Stimulated activated CD4-positive, alpha-beta T cell treated with anti-CD3 and anti-CD28 coated beads, Interleukin-12 subunit alpha, Interleukin-12 subunit beta, amount 100 ng/mL, for 48 hours (primary cell): ENCODE data around the gene LMBRD1.
"Not testable (repeated sequence)": the region's sequence is repeated elsewhere in the genome, so short reads cannot be mapped to it uniquely, and the experiment has no call there.

Experiments used
- DNase-seq, 3 donors: peaks; one replicate each; pipeline ENCODE4 v3.0.0-alpha.2; 2020; ENCODE audit warnings: low read depth in 2 of 3, low spot score in 1 of 3

Gene LMBRD1

GRCh38 chr6:69798796-69799195 is 2.0 kb upstream of the LMBRD1 start:
- DNase-seq = not testable (repeated sequence)

DNA sequence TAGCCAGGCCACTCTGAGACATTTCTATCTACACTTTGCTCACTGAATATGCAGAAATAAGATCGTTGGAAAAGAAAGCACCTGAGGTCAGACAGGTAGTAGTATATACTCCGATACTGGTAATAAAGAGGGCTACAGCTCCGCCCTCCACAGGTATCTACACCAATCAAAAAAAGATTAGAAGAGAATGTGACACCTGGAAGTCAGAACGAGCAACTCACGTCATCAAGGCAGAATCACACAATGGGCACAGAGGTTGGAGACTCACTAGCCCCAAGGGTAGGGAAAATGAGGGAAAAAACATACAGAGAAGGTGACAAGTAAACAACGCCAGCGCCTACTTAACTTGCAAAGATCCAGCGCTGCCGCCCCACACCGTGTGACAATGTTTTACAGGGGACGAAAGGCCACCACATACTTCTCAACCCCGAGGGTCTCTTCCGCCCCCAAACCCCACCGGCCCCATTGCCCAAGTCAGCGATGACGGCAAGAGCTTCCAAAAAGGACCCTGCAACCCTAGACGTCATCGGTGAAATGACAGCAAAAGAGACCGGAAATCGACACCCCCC is 653 bp downstream of the LMBRD1 start:
- no peak for DNase-seq

DNA sequence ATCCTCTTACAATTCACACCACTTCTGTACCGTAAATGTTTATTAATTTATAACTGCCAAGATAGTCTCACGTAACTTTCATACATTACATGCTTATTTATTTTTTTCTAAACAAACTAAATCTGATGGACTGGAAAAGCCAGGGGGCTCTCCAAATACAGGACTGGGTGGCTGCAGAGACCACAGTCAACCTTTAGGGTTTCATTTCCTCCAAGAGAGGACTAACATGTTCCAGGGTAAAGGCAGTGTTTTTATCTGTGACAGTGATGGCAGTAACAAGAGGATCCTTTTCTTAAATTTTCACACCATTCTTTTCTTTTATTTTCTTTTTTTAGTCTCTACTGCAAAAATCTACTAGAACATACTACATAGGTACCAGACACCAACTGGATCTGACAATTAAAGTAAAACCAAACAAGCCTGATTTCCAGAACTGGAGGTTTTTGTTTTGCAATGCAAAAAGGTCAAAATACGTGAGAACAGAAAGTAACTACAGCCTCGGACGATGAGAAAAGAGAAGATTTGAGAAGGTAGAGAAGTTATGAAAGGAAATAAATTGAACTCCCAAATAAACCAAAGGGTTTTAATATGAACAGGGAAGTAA is 1.2 kb downstream of the LMBRD1 start:
- no peak for DNase-seq

- DNase-seq = no peak
Observed at GRCh38 chr6:69792292-69792691, 4.5 kb downstream of the LMBRD1 start.

GRCh38 chr6:69791065-69791471 is 5.7 kb downstream of the LMBRD1 start:
- no peak for DNase-seq

GRCh38 chr6:69790629-69791028 is 6.2 kb downstream of the LMBRD1 start:
- no peak for DNase-seq

- no peak for DNase-seq
Observed at GRCh38 chr6:69789578-69789977, 7.2 kb downstream of the LMBRD1 start.

GRCh38 chr6:69787436-69787835 is 9.4 kb downstream of the LMBRD1 start:
- DNase-seq = not testable (repeated sequence)

DNA sequence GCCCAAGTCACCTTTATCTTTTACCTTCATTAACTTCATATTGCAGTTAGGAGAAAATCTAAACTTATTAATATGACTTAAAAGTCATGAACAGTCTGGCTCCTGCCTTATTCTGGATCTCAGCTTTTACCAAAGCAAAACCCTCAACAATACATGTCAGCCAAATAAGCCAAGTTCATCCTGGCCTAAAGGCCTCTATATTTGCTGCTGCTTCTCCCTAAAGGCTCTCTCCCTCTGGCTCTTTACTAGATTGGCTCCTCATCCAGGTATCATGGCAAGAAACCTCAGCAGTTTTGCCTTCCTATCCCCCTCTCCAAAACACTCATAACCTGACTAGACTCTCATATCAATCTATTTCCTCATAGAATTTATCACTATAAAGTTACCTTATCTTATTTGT is 11.1 kb downstream of the LMBRD1 start:
- DNase-seq = no peak

DNA sequence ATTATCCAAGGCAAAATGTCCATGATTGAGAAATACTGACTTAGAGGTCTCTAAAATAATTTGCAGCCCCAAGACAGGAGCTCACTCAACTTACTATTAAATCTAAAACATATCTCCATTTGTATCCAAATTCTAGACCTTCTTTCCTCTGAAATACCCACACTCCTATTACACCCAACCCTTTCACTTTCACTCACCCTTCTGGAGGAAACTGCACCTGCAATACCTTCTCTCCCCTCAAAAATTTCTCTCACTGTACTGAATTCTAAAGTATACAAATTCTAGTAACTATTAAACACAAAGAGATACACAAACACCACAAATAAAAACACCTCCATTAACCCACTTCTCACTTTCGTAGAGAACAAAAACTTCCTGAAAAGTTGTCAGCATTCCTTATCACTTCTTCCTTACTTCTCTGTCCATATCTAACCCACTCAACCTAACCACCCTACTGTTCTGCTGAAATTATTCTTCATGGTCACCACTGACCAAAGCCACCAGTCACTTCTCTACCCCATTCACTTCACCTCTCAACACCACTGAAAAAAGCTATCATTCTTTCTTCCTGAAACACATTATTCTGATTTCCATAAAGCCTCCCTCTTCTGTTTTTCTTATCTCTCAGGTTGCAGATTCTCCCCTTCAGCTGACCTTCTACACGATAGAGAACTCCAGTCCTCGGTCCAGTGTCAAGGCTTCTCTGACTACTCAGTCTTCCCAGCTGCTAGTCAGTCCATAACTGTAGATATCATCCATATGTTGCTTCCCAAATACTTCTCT is 12.0 kb downstream of the LMBRD1 start:
- no peak for DNase-seq

GRCh38 chr6:69783108-69783507 is 13.7 kb downstream of the LMBRD1 start:
- no peak for DNase-seq

DNA sequence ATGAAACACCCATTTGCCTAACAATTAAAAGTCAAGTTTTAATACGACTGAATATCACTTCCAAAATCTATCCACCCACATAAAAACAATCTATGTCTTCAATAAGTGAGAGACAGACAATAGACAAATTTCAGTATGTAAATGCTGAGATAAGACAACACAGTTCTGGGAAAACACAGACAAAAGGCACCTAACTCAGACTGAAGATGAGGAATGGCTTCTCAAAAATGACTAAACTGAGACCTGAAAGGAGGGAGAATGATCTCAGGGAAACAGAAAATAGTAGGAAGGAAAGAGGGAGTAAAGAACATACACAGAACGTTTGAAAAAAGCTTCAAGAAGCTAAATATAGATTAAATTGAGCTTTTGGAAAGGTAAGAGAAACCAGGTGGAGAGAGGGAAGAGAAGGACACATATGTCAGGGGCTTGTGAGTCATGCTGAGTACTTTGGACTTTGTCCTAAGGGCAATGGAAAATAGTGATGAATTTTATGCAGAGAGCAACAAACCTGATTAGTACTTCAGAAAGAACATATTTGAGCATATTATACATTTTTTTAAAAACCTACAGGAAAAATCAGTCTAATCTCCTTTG is 16.1 kb downstream of the LMBRD1 start:
- DNase-seq = no peak

GRCh38 chr6:69775941-69776340 is 20.9 kb downstream of the LMBRD1 start:
- no peak for DNase-seq

DNA sequence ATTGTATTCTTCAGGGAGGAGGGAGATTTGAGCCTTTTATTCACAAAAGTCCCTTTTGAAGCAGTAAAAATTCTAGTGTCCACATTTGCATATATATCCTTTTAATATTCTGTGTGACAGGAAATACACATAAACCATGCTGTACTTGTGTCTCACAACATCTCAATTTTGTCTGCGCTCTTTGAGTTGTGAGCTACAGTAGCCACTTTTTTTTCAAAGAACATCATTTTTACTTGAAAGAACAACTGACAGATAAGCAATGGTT is 21.3 kb downstream of the LMBRD1 start:
- DNase-seq = no peak

DNA sequence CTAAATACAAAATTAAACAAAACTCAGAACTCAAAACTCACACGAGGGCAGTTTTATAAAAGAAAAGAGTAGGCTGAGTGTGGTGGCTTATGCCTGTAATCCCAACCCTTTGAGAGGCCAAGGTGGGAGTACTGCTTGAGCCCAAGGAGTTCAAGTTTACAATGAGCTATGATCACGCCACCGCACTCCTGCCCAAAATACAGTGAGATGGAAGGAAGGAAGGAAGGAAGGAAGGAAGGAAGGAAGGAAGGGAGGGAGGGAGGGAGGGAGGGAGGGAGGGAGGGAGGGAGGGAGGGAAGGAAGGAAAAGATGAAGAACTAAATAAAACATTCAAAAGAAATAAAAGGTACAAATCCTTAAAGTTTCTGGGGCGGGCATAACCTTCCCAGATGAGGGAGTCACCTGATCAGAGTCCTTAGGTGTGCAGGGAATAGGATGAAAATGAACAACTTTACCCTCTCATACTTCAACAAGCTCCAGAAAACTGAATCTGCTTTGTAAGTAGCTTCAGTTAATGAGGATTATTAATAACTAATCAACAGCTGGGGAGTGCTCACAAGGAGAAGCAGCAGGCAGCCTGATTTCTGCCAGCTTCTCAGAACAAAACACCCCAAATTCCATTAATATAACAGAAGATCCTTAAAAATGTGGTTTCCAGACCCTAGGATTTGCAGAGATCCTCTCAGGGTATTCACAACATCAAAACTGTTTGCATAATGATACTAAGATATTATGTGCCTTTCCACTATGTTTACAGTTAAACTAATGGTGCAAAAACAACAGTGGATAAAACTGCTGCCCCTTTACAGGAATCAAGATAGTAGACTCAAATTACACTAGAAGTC is 21.8 kb downstream of the LMBRD1 start:
- no peak for DNase-seq

- no peak for DNase-seq
Observed at GRCh38 chr6:69771158-69771906, 25.5 kb downstream of the LMBRD1 start.

- no peak for DNase-seq
Observed at GRCh38 chr6:69768664-69769063, 28.1 kb downstream of the LMBRD1 start.

DNA sequence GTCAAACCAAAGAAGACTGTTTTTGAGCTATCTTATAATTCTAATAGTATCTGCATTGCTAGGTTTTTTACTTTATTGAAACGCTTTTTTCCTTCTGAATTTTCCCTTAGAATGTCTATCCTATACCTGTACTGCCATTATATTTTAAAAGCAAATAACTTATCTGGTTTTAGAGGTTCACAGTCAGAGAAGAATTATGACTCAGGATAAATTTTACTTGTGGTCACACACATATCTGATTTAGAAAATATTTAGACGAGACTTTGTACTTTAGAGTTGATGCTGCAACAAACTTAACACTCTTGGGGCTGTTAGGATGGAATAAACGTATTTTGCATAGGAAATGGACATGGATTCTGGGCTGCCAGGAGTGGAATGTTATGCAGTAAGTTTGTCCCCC is 33.0 kb downstream of the LMBRD1 start:
- no peak for DNase-seq

GRCh38 chr6:69761853-69762252 is 35.0 kb downstream of the LMBRD1 start:
- no peak for DNase-seq

GRCh38 chr6:69758214-69758613 is 38.6 kb downstream of the LMBRD1 start:
- no peak for DNase-seq

DNA sequence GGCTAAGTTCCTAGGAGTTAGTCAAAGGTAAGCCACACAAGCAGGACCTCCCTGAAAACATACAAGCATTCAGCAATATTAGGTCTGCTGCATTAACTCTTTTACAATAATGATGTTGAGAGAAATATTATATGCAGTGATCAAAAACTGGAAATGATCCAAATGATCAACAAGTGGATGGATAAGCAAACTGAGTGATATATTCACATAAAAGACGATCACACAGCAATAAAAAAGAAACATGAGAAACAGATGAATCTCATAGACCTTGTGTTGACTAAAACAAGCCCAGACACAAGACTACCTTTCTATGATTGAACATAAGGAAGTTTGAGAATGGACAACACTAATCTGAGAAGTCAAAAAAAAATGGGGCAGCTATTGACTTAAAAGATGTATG is 39.9 kb downstream of the LMBRD1 start:
- no peak for DNase-seq
